Stimulated activated naive CD8-positive, alpha-beta T cell treated with anti-CD3 and anti-CD28 coated beads, Interleukin-15, Interleukin-2, amounts not matched to agents 100 ng/mL and 50 ng/mL, for 24 hours (primary cell): ENCODE data around the gene TRPV4.
A peak's percentile ranks its signal among the peaks of the same experiment; 100 is the strongest.

ENCODE experiments used
- H3K27ac Mint-ChIP-seq: one replicate; pipeline ENCODE4 v1.8.0; 2021; ENCODE audit warnings: mild to moderate bottlenecking, mixed read lengths
- H3K27me3 Mint-ChIP-seq: one replicate; pipeline ENCODE4 v1.8.0; 2021; ENCODE audit warnings: mixed read lengths
- H3K36me3 Mint-ChIP-seq: one replicate; pipeline ENCODE4 v1.8.0; 2021; ENCODE audit warnings: low read depth, mixed read lengths
- H3K4me1 Mint-ChIP-seq: one replicate; pipeline ENCODE4 v1.8.0; 2021; ENCODE audit warnings: low read depth, mixed read lengths
- H3K4me3 Mint-ChIP-seq: one replicate; pipeline ENCODE4 v1.8.0; 2021; ENCODE audit warnings: mild to moderate bottlenecking, mixed read lengths
- H3K9me3 Mint-ChIP-seq: one replicate; pipeline ENCODE4 v1.8.0; 2021; ENCODE audit warnings: mixed read lengths

The TRPV4 gene

DNA sequence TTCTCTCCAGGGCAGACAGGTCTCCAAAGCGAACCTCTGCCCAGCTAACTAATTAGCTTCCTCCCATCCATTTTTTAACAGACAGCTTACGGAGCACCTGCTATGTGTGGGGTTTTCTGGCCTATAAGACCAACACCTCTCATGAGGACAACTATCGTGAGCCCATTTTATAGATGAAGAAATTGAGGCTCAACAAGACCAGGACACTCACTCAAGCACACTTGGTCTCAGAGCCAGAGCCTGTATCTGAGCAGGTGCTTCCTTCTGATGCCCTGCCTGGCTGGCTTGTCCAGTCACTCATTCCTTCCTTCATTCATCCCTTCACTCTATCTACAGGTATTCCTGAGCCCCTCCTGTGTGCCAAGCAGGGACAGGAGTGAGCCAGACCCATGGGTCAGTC, 6.1 kb downstream of the TRPV4 start:
- H3K4me1 Mint-ChIP-seq, result no peaks in the 10 kb centered on the region

DNA sequence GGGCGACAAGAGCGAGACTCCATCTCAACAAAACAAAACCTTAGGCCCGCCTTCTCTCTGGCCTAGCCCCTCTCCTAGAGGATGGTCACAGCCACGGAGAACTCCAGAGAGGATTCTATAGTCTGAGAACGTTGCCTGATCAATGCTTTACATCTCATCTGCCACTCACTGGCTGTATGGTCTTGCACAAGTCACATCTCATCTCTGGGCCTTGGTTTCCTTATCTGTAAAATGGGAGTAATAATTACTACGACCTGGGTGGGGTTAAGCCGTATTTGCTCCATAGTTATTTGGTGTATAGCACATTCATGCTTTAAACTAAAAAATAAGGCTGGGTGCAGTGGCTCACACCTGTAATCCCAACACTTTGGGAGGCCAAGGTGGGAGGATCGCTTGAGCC, 8.5 kb downstream of the TRPV4 start:
- Mint-ChIP-seq H3K4me3 (no peak overlapping the region), H3K27me3 (no peaks in the 10 kb centered on the region), H3K27ac (no peak overlapping the region), H3K4me1 (no peaks in the 10 kb centered on the region), H3K36me3 (no peaks in the 10 kb centered on the region), H3K9me3 (no peaks in the 10 kb centered on the region)

More for the DNA sequence above, 6.1 kb downstream of the TRPV4 start:
- H3K36me3 Mint-ChIP-seq, result no peaks in the 10 kb centered on the region
- no peak overlapping the region for H3K27ac Mint-ChIP-seq
- H3K9me3 Mint-ChIP-seq, result no peaks in the 10 kb centered on the region
- peaks cover 15% of the 10 kb centered on the region for H3K27me3 Mint-ChIP-seq
- H3K4me3 Mint-ChIP-seq, result no peak overlapping the region

- Mint-ChIP-seq H3K9me3 (no peaks in the 10 kb centered on the region), H3K4me1 (no peaks in the 10 kb centered on the region), H3K4me3 (no peak overlapping the region), H3K27me3 (no peaks in the 10 kb centered on the region), H3K36me3 (no peaks in the 10 kb centered on the region), H3K27ac (no peak overlapping the region)
These were observed 10.2 kb downstream of the TRPV4 start for GRCh38 chr12:109822951-109823411.

GRCh38 chr12:109822416-109822815, 10.8 kb downstream of the TRPV4 start:
- no peak overlapping the region for H3K4me3 Mint-ChIP-seq
- no peaks in the 10 kb centered on the region for H3K27me3 Mint-ChIP-seq
- no peaks in the 10 kb centered on the region for H3K9me3 Mint-ChIP-seq
- H3K27ac Mint-ChIP-seq, result no peak overlapping the region
- no peaks in the 10 kb centered on the region for H3K36me3 Mint-ChIP-seq
- H3K4me1 Mint-ChIP-seq, result no peaks in the 10 kb centered on the region

- peak overlapping the region; percentile 13 for H3K27ac Mint-ChIP-seq
These were observed 11.2 kb downstream of the TRPV4 start for GRCh38 chr12:109821968-109822367.

GRCh38 chr12:109820816-109821381, 12.3 kb downstream of the TRPV4 start:
- Mint-ChIP-seq H3K9me3 (no peaks in the 10 kb centered on the region), H3K4me3 (no peak overlapping the region), H3K4me1 (no peaks in the 10 kb centered on the region), H3K27me3 (no peaks in the 10 kb centered on the region), H3K27ac (no peak overlapping the region), H3K36me3 (no peaks in the 10 kb centered on the region)

More at GRCh38 chr12:109821968-109822367, 11.2 kb downstream of the TRPV4 start:
- no peak overlapping the region for H3K4me3 Mint-ChIP-seq
- H3K36me3 Mint-ChIP-seq, result no peaks in the 10 kb centered on the region
- no peaks in the 10 kb centered on the region for H3K4me1 Mint-ChIP-seq
- H3K27me3 Mint-ChIP-seq, result no peaks in the 10 kb centered on the region
- no peaks in the 10 kb centered on the region for H3K9me3 Mint-ChIP-seq

GRCh38 chr12:109818905-109819500, 14.2 kb downstream of the TRPV4 start:
- no peaks in the 10 kb centered on the region for H3K9me3 Mint-ChIP-seq
- no peaks in the 10 kb centered on the region for H3K36me3 Mint-ChIP-seq
- no peak overlapping the region for H3K27ac Mint-ChIP-seq
- no peak overlapping the region for H3K4me3 Mint-ChIP-seq
- no peaks in the 10 kb centered on the region for H3K4me1 Mint-ChIP-seq
- H3K27me3 Mint-ChIP-seq, result no peaks in the 10 kb centered on the region

GRCh38 chr12:109818253-109818652, 14.9 kb downstream of the TRPV4 start:
- no peaks in the 10 kb centered on the region for H3K9me3 Mint-ChIP-seq
- H3K36me3 Mint-ChIP-seq, result no peaks in the 10 kb centered on the region
- no peaks in the 10 kb centered on the region for H3K4me1 Mint-ChIP-seq
- no peak overlapping the region for H3K4me3 Mint-ChIP-seq
- no peak overlapping the region for H3K27ac Mint-ChIP-seq
- no peaks in the 10 kb centered on the region for H3K27me3 Mint-ChIP-seq

DNA sequence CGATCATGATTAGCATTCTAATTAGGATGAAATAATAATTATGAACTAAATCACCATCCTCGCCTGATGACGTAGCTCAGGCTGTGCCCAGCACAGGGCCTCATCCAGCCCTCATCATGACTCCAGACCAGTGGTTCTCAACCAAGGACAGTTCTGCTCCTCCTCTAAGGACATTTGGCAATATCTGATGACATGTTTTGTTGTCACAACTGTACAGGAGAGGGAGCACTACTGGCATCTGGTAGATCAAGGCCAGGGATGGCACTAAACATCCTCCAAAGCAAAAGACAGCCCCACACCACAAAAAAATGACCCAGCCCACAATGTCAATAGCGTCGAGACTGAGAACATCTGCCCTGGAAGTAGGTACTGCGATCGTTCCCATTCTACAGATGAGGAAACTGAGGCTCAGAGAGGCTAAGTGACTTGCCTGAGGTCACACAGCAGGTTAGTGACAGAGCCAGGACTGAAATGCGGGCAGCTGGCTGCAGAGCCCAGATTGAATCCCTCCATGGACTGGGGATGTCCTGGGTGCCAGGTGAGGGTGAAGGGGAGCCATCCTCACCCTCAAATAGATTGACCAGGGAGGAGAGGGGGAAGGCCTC, 15.5 kb downstream of the TRPV4 start:
- Mint-ChIP-seq H3K27me3 (no peaks in the 10 kb centered on the region), H3K4me1 (no peaks in the 10 kb centered on the region), H3K4me3 (no peak overlapping the region), H3K36me3 (no peaks in the 10 kb centered on the region), H3K27ac (no peak overlapping the region), H3K9me3 (no peaks in the 10 kb centered on the region)

DNA sequence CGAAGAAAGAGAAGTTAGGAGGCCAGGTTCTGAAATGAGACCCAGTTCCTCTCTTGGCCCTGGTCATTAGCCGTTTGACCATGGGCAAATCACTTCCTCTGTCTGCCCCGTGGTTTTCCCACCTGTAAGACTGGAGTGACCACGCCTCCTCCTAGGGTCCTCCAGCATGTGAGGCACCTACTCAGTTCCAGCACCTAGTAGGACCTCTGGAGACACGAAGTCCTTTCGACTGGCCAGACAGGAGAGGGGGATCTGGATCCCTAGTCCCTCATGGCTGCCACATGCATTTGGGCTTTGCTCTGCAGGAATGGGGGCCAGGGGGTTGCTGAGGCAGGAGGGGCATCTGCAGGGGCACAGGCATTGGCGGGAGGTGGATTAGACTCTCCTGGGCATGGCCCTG, 16.3 kb downstream of the TRPV4 start:
- H3K9me3 Mint-ChIP-seq, result no peaks in the 10 kb centered on the region

DNA sequence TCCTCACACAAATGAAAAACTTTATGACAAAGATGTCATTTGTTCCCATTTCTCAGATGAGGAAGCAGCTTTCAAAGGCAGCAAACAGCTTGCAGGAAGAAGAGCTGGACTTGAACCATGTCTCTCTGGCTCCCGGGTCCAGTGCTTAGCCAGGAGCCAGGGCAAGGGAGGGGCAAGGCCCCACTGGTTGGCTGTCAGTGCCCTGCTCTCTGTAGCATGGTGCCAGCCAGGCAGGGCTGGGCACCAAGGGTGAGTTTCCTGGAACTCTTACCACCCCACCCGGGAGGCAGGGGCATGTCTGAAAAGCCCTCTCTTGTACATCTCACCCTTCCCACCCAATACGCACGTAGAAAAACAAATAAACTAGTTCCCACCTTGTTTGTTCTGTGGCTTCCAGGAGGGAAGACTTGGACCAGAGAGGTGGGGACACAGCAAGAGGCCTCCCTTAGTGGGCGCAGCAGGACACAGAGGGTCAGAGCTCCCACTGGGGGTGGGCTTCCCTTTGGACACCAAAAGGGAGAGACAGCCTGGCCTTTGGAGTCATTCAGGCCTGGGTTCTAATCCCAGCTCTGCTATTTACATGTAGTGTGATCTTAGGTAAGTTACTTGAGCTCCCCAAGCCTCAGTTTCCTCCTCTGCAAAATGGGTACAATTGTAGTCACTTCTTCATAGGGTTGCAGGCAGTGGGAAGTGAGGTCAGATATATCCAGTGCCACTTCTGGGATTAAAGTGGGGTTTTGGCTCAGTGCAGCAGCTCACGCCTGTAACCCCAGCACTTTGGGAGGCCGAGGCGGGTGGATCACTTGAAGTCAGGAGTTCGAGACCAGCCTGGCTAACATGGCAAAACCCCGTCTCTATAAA, 17.2 kb downstream of the TRPV4 start:
- Mint-ChIP-seq H3K27ac (no peak overlapping the region), H3K4me3 (no peak overlapping the region), H3K36me3 (no peaks in the 10 kb centered on the region), H3K27me3 (no peaks in the 10 kb centered on the region), H3K9me3 (no peaks in the 10 kb centered on the region), H3K4me1 (no peaks in the 10 kb centered on the region)

More for the DNA sequence above, 16.3 kb downstream of the TRPV4 start:
- Mint-ChIP-seq H3K27ac (no peak overlapping the region), H3K4me3 (no peak overlapping the region), H3K4me1 (no peaks in the 10 kb centered on the region), H3K27me3 (no peaks in the 10 kb centered on the region), H3K36me3 (no peaks in the 10 kb centered on the region)

DNA sequence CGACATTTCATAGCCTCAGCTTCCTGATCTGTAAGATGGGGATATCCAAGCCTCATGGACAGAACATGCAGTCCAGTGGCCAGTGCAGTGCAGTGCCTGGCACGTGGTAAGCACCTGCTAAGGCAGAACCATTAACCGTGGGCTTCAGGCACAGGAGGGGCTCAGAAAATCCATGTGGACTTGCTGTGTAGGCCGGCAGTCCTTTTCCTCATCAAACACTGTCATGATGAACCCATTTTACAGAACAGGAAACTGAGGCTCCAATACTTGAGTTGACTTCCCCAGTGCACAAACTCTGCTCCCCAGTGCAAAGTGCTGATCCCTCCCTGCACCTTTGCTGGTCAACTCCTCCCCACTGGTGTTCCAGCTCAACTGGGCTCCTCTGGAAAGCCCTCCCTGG, 18.0 kb downstream of the TRPV4 start:
- H3K9me3 Mint-ChIP-seq, result no peaks in the 10 kb centered on the region
- H3K36me3 Mint-ChIP-seq, result no peaks in the 10 kb centered on the region
- no peaks in the 10 kb centered on the region for H3K4me1 Mint-ChIP-seq
- no peak overlapping the region for H3K4me3 Mint-ChIP-seq
- H3K27ac Mint-ChIP-seq, result no peak overlapping the region
- no peaks in the 10 kb centered on the region for H3K27me3 Mint-ChIP-seq

DNA sequence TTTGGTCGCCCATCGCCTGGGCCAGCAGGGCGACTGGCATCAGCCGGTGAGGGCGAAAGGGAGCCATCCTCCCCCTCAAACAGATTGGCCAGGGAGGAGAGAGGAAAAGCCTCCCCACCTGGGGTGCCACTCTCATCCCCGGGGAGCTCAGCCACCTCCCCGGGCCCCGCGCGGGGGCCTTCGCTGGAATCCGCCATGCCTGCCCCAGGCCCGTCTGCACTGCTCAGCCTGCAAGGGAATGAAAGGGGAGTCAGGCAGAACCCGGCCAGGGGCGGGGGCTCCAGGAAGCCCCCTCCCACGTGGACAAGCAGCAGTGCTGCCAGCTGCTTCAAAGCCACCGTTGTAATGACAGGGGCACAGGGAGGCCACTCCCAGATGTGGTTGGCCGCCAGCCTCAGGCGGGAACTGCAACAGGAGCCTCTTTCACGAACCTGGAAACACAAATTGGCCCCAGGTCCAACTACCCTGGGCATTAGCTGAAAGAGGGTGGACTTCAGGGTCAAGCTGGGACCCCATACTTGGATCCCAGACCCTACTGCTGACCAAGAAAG, 18.5 kb downstream of the TRPV4 start:
- no peaks in the 10 kb centered on the region for H3K36me3 Mint-ChIP-seq
- no peaks in the 10 kb centered on the region for H3K9me3 Mint-ChIP-seq
- no peaks in the 10 kb centered on the region for H3K4me1 Mint-ChIP-seq
- no peak overlapping the region for H3K4me3 Mint-ChIP-seq
- no peak overlapping the region for H3K27ac Mint-ChIP-seq
- no peaks in the 10 kb centered on the region for H3K27me3 Mint-ChIP-seq

GRCh38 chr12:109813810-109814416, 19.3 kb downstream of the TRPV4 start:
- Mint-ChIP-seq H3K27ac (no peak overlapping the region), H3K27me3 (no peaks in the 10 kb centered on the region), H3K4me1 (no peaks in the 10 kb centered on the region), H3K36me3 (no peaks in the 10 kb centered on the region), H3K9me3 (no peaks in the 10 kb centered on the region), H3K4me3 (no peak overlapping the region)
